Measurements from ENCODE around the gene QRFP.

GRCh38 chr9:130862217-130862616 lies 34.4 kb downstream of the QRFP start:
- TF ChIP-seq POLR2A (IDR thresholded peaks at IDR 0.05) (no peak), CTCF (IDR thresholded peaks at IDR 0.05) (no peak)
